HG03039 (cell line): ENCODE results near the gene BOK.
"Not testable (repeated sequence)": the region's sequence is repeated elsewhere in the genome, so short reads cannot be mapped to it uniquely, and the experiment has no call there.

Experiments used
- ATAC-seq: cut with Tn5 transposase; IDR thresholded peaks from one replicate; pipeline ENCODE4 v1.9.1; 2021; ENCODE audit warnings: mild to moderate bottlenecking, moderate library complexity; ENCODE audit not compliant: unreplicated experiment

The BOK gene

DNA sequence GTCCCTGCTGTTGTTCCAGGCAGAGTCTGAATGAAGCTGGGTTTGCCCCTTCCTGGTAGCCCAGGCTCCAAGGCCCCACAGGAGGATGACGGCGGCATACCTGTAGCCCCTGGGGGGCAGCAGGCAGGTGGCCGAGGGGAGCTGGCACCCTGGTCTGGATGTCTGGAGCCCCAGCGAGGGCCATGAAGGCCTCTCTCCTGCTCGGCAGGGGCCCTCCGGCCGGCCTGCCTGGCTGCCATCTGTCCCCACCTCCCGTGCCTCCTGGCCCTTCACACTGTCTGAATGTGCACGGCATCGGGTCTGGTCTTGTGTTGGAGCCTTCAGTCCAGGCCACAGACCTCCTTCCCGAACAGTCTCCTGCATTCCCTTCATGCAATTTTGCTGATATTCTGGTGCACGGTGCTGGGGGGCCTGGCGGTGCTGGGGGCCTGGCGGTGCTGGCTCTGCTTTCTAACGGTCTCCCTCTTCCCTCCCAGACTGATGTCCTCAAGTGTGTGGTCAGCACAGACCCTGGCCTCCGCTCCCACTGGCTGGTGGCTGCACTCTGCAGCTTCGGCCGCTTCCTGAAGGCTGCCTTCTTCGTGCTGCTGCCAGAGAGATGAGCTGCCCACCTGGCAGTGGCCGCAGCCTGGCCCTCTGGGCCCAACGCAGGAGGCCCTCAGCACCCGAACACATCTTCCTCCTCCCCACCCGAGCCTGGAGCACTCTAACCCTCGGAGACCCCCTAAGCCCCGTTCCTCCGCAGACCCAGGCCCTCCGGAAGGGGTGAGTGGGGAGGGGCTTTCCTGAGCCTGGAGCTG is 13.5 kb downstream of the BOK start:
- no peak for ATAC-seq

DNA sequence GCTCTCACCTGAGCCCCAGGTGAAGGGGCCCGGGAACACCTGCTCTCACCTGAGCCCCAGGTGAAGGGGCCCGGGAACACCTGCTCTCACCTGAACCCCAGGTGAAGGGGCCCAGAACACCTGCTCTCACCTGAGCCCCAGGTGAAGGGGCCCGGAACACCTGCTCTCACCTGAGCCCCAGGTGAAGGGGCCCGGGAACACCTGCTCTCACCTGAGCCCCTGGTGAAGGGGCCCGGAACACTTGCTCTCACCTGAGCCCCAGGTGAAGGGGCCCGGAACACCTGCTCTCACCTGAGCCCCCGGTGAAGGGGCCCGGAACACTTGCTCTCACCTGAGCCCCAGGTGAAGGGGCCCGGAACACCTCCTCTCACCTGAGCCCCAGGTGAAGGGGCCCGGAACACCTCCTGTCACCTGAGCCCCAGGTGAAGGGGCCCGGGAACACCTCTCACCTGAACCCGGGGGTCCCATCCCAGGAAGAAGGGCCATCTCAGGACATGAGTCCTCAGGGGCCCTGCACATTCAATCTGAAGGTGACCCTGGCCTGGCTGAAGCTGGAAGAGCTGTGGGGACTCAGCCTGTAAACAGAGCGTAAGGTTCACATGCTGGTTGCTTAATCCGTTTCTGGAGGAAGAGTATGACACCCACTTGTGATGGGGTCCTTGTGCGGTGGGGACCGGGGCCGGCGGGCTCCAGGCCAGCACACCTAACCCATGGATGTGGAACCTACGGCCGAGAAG is 14.5 kb downstream of the BOK start:
- not testable (repeated sequence) for ATAC-seq

DNA sequence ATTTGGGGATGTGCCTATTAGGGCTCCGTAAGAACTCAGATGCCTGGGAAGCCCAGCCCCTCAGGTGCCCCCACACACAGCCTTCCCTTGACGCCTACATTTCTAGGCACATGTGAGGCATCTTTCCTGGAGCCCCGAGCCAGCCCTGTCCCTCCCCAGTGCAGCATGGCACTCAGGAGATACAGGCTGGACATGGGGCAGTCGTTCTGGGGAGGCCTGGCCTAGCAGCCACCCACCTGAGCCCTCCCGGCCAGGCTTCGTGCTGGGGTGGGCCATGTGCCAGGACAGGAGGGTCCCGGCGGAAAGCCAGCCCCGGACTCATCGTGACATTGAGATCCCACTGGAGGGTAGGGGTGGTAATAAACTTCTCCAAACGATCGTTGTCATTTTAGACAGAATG is 15.2 kb downstream of the BOK start:
- ATAC-seq = no peak

DNA sequence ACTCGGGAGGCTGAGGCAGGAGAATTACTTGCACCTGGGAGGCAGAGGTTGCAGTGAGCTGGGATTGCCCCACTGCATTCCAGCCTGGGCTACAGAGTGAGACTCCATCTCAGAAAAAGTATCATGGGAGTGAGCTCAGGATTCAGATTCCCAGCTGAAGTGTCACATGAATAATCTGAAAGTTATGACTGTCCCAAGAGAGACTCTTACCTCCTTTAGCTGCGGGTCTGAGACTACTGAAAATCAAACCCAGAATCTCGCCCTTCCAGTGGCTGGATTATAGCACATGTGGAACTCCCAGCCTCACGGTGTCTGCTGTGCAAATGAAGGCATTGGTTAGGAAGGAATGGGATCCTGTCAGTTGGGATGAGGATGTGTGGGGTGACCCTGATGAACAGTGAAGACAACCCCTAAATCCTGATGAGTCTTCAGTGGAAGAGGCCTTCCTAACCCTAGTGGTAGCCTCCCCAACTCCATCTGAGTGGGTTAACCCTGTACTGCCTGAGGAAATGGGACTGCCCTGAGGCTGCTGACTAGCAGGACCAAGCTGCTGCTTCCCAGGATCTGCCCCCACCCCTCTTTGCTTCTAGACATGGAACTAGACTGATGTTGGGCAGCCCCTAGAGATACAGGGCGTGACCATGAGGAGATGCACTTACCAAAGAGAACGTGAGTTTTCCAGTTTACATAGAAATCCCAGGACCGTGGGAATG is 16.5 kb downstream of the BOK start:
- no peak for ATAC-seq

DNA sequence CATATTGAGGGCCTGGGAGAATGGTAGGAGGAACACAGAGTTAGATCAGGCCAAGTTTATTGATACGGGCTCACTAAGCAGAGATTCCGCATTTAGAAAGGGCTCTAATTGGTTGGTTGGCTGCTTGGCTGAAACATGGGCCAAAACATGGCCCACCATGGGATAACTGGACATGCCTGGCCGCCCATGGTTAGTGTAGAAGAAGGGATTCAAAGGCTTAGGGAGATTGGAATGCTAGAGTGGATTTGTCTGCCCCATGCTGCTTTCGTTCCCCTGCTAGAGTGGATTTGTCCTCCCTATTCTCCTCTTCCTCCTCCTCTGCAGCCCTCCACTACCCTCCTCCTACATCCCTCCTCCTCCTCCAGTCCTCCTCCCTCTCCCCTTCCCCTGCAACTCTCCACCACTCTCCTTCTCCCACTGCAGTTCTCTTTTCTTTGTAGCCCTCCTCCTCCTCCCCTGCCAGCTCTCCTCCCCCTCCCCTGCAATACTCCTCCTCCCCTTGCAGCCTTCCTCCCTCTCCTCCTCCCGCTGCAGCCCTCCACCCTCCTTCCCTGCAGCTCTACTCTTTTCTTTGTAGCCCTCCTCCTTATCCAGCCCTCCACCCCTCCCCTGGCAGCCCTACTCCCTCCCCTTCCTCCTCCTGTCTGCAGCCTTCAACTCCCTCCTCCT is 17.2 kb downstream of the BOK start:
- ATAC-seq = no peak

DNA sequence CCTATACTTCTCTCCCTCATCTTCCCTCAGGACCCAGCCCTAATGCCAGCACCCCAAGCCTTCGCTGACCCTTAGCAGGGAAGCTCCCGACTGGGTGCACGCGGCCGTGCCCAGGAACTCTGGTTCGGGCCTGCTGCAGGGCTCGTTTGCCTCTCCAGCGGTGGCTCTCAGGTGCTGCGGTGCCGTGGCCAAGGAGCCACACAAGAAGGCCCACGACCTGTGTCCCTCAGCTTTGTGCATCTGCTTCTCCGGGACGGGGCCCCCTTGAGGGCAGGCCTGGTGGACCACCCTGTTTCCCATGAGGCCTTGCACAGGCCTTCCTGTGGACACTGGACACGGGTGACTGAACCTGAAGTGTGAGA is 17.7 kb downstream of the BOK start:
- ATAC-seq = no peak

DNA sequence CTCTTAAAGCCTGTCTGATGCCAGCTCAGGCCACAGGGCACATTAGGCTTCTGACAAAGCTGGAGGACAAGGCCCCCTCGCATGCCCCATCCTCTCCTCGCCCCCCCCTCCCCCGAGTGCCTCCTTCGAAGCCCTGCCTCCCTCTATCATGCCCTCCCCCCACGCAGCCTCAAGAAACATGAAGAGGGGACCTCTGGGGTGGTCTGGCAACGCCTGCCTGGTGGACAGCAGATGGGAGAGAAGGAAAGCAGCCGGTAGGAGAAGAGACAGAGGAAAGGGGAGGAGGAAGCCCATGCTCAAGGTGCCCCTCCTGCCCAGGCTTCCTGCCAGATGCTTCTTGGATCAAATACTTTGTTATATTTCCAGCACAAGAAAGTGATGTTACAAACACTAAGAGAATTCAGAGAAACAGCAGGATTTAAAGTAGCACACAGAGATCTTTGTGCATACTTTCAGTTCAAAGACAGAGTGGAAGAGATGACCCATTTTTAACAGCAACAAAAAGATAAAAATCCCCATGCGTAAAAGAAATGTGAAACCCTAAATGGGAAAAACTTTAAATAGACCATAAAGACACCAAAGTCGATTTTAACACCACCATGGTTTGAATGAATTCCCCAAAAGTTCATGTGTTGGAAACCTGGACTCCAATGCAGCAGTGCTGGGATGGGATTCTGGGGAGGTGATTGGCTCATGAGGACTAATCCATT is 19.0 kb downstream of the BOK start:
- ATAC-seq = no peak

DNA sequence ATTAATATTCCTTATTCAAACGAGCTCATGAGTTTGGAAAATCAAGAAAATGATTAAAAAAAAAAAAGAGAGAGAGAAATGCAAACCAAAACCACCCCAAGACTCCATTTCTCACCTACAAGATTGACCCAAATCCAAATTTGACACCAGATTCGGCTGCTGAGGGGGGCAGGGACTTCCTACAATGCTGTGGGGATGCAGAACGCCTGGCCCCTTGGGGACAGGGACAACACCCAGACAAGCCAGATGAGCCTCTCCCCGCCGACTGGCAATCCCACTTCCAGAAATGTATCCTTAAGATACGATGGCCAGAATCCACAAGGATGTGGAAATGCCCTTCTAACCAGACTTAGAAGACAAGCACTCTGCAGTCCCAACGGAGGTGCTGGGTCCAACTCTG is 20.7 kb downstream of the BOK start:
- no peak for ATAC-seq

DNA sequence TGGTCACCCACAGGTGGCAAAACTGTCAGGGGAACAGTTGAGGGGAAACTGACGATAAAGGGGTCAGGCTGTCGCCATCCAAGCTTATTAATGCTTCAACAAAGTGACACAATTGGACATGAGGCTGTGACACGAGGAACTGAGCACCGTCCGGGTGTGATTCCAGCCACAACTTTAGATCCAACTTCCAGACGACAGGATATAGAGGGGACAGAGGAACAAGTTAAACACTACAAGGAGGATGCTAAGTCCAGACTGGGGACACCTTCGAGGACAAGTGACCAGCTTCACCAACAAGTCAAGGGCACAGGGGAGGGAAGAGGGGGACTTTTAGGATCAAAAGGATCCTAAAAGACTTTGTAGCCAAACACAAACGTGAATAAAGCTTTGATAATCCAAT is 23.8 kb downstream of the BOK start:
- no peak for ATAC-seq

DNA sequence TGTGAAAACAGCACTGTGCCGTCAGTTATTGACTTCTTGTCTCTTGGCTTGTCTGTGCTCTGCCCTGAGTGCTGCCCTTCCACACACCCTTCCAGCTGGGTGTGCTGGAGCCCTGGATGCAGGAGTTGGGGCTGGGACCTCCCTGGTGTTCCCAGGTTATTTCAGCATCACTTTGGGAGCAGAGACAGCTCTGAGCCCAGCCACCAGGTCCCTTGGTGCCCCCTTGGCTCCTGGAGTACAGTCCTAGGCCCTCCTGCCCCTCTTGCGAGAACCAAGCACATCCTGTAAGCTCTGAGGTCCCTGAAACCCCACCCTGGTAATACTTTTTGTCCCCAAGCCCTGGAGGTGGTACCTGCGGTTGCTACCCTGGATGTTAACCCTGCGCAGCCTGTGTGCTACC is 24.3 kb downstream of the BOK start:
- ATAC-seq = no peak

DNA sequence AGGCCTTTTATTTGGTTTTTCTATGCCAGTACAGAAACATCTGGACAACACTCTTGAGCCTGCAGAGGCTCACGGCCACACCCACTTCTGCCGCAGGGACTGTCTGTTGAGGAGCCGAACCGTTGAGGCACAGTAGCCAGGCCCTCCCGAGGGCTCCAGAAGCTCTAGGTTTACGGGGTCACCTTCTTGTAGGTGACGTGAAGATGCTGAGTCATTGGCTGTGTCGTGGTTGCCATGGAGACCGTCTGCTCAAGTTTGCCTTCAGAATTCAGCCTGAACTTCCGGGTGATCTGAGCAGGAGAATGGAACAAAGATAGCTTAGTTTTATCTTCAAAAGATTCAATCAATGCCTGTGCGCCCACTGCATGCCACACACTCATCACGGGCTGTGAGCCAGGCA is 25.9 kb downstream of the BOK start:
- no peak for ATAC-seq

DNA sequence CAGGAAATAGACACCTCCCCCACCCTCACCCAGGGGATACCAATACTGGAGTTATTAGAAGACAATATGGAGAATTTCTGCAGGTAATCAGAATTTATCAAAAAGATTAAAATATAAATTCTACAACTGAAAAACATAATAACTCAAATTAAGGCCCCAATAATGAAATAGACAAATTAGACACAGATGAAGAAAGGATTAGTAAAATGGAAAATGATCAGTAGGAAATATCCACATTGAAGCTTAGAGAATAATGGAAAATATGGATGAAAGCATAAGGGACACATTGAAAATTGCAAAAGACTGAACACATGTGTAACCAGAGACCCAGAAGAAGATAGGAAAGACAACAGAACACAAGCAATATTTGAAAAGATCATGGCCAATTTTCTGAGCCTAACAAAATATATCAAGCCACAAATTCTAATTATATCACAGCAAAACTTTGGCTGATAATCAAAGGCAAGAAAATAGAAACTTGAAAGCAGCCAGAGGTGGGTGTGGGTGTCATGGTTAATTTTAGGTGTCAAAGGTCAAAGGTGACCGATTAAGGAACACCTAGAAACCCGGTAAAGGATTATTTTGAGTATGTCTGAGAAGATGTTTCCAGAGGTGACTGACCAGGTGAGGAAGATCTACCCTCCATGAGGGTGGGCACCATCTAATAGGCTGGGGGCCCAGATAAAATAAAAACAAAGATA is 28.2 kb downstream of the BOK start:
- no peak for ATAC-seq

DNA sequence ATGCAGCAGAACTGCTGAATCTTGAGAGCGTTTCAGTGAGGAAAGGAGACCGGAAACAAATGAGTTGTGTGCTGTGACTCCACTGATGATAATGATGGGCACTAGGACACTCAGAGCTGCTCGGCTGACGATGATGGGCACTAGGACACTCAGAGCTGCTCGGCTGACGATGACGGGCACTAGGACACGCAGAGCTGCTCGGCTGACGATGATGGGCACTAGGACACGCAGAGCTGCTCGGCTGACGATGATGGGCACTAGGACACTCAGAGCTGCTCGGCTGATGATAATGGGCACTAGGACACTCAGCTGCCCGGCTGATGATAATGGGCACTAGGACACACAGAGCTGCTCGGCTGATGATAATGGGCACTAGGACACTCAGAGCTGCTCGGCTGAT is 31.3 kb downstream of the BOK start:
- ATAC-seq = not testable (repeated sequence)

DNA sequence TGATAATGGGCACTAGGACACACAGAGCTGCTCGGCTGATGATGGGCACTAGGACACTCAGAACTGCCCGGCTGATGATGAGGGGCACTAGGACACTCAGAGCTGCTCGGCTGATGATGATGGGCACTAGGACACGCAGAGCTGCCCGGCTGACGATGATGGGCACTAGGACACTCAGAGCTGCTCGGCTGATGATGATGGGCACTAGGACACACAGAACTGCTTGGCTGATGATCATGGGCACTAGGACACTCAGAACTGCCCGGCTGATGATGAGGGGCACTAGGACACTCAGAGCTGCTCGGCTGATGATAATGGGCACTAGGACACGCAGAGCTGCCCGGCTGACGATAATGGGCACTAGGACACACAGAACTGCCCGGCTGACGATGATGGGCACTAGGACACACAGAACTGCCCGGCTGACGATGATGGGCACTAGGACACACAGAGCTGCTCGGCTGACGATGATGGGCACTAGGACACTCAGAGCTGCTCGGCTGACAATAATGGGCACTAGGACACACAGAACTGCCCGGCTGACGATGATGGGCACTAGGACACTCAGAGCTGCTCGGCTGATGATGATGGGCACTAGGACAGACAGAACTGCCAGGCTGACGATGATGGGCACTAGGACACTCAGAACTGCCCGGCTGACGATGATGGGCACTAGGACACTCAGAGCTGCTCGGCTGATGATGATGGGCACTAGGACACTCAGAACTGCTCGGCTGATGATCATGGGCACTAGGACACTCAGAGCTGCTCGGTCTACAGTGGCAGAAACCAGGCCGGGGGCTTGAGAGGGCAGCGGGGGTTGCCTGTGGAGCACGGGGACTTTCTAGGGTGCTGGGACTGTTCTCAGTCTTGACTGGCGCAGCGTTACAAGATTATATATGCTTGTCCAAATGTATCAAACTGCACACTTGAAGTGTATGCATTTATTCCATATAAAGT is 32.2 kb downstream of the BOK start:
- not testable (repeated sequence) for ATAC-seq

DNA sequence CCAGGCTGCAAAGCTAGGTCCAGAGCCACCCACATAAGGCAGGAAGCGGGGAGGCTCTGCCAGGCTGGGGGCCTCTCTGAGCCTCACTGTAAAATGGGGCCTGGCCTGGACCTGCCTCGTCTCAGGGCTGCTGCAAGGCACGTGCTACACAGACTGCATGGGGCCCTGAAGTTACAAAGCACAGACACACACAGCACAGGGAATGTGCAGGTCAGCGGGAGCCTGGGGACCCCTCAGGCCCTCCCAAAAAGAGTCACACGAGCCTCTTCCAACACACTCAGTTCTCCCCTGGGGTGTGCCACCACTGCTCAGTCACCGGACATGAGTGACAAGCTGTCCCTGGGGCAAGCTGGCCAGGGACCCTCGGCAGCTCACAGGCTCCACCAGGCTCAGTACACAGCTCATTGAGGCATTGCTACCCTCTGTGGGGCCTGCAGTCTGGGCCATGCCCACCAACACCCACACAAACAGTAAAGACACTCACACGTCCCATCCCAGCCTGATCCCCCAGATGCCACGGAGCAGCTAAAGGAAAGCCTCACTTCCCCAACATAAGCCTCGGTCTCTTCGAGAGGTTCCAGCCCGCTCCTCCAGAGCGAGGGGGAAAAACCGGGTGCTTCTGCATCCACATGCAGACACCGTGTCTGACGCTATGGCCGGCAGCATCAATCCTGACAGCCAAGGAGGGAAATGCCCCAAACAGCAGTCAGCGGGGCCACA is 33.7 kb downstream of the BOK start:
- no peak for ATAC-seq

DNA sequence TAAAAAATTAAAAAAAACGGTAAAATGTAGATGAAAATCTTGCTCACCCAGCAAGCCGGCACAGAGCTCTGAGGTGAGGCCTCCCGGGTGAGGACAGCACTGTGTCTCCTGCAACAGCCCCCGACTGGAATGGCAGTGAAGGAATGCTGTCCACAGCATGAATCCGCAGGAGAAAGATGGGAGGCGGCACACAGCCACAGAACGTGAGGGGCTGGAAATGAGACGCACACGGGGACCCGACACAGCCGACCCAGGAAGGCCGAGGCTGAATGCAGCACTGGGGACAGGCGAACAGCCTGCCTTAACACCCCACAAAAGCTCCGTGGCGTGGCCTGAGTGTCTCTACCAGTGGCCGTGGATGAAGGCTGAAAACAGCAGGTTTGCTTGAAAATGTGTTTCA is 34.7 kb downstream of the BOK start:
- no peak for ATAC-seq

DNA sequence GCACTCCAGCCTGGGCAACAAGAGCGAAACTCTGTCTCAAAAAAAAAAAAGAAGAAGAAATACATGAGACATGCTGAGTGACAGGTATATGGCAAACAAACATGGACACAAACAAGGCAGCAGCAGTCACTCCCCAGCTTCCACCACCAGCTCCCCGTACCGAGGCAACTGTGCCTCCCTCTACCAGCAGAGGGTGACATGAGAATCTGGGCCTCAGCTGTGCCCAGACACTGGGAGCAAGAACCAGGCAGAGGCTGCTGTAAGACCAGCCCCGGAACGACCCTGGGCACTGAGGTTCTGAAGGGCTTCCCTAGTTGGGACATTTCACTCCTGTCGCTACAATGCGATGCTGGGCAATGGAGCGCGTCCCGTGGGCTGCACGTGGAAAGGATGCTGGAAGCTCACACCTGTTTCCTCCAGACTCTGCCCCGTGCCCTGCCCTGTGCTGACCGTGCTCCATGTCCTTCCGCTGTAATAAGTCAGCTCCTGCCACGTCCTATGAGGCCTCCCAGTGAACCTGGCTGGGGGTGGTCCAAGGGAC is 37.1 kb downstream of the BOK start:
- no peak for ATAC-seq

DNA sequence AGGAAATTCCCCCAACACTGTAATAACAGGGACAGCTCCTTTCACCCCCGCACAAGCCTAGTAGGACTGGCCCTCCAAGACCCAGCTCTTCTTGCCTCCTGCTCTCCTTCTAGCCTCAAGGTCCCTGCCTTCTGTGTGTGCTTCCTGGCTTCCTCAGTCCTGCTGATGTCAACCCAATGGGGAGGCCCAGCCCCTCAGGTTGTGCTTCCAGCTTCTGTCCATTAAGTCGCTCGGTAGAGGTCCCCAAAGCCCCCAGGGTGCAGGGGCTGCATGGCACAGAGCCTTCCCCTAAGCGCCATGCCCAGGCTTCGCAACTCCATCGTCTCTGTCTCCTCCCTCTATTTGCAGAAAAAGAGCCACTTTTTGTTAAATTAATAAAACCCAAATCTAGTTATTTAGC is 39.0 kb downstream of the BOK start:
- no peak for ATAC-seq
